22Rv1 (cell line): Measurements from ENCODE around the gene GNPDA2.

Experiments
- ZFX ChIP-seq: fragments of 450-650 bp; IDR thresholded peaks from 2 replicates; pipeline ENCODE4 v1.6.1; 2017; ENCODE audit warnings: antibody characterized with exemption, borderline replicate concordance
- TF ChIP-seq, protein P1 (sequence below): fragments of 450-650 bp; IDR thresholded peaks from 2 replicates; pipeline ENCODE4 v1.5.1; 2017; ENCODE audit warnings: mild to moderate bottlenecking

GRCh38 chr4:44670506-44671199, 55.7 kb downstream of the GNPDA2 start:
- TF ChIP-seq, protein P1, sequence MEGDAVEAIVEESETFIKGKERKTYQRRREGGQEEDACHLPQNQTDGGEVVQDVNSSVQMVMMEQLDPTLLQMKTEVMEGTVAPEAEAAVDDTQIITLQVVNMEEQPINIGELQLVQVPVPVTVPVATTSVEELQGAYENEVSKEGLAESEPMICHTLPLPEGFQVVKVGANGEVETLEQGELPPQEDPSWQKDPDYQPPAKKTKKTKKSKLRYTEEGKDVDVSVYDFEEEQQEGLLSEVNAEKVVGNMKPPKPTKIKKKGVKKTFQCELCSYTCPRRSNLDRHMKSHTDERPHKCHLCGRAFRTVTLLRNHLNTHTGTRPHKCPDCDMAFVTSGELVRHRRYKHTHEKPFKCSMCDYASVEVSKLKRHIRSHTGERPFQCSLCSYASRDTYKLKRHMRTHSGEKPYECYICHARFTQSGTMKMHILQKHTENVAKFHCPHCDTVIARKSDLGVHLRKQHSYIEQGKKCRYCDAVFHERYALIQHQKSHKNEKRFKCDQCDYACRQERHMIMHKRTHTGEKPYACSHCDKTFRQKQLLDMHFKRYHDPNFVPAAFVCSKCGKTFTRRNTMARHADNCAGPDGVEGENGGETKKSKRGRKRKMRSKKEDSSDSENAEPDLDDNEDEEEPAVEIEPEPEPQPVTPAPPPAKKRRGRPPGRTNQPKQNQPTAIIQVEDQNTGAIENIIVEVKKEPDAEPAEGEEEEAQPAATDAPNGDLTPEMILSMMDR = no peak
- TF ChIP-seq ZFX = no peak
